Measurements from ENCODE around the gene DNAJC17.

Gene DNAJC17

GRCh38 chr15:40755812-40756208, 51.5 kb downstream of the DNAJC17 start:
- Mint-ChIP-seq H3K27ac (peak overlapping the region; percentile 99), H3K4me3 (peak overlapping the region; percentile 93), H3K4me1 (ENCODE audit: low read depth) (peaks cover 34% of the 10 kb centered on the region), H3K27me3 (ENCODE audit: low read depth) (no peaks in the 10 kb centered on the region), H3K9me3 (no peaks in the 10 kb centered on the region), H3K36me3 (ENCODE audit: low read depth) (peaks cover 18% of the 10 kb centered on the region)

DNA sequence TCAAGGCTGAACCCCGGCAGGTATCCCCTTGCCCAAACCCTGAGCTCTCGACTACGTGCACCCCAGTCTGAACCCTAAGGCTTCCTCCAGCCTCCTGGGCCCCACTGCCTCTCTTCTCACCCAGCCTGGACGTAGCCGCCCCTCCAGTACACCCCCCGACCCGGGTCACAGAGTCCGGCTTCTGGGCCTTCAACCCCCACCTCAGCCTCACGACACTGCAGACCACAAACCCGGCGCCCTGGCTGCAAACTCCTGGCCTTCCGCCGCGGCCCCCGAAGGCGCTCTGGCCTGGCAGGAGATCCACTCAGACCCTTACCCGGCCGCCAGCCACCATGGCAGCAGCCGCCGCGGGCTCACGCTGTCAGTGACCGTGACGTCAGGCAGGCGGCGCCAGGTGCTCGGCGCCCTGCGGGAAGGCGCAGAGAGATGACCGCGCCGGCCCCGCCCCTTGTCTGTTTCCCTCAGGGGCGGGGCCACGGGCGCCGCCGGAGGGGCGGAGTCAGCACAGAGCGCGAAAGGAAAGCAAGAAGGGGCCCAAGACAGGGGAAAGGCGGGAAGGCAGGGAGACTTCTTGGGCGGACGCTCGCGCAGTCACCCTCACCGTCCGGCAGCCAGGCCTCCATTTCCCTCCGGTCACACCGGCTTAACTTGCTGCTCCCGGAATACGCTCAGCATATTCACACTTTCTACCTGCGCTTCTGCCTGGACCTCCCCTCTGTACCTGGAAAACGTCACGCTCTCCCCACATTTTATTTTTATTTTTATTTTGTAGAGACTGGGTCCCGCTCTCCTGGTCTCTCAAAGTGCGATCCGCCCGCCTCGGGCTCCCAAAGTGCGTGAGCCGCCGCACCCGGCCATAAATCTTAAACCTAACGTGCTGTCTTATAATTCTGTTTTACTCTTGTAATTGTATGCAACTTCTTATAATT, 52.1 kb downstream of the DNAJC17 start, which contains the start of gene RMDN3:
RMDN3 (minus strand) TSS at position 372 of the 929 bp plus-strand sequence. CDS start 471 bp downstream, outside the sequence.
- no peaks in the 10 kb centered on the region for H3K27me3 Mint-ChIP-seq (ENCODE audit: low read depth)
- peaks cover 20% of the 10 kb centered on the region for H3K36me3 Mint-ChIP-seq (ENCODE audit: low read depth)
- H3K4me1 Mint-ChIP-seq (ENCODE audit: low read depth): peaks cover 34% of the 10 kb centered on the region
- peak within 1 kb of the TSS; percentile 93 for H3K4me3 Mint-ChIP-seq
- H3K27ac Mint-ChIP-seq: peak within 1 kb of the TSS; percentile 99
- H3K9me3 Mint-ChIP-seq: no peaks in the 10 kb centered on the region

DNA sequence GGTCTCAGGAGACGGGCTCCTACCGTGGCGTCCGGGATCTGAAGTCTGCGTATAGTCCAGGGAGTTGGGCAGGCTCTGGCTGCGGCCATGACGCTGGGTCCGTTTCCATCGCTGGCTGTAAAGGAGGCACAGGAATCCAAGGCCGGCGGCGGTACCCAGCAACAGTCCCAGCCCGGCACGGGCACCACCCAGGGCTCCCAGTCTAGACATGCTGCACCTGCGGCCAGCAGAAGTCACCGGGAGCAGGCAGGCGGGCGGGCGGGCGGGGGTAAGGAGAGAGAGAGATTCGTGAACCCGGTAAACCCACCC, 52.7 kb downstream of the DNAJC17 start:
- Mint-ChIP-seq H3K9me3 (no peaks in the 10 kb centered on the region), H3K36me3 (ENCODE audit: low read depth) (peaks cover 20% of the 10 kb centered on the region), H3K27ac (peak overlapping the region; percentile 99), H3K4me1 (ENCODE audit: low read depth) (peaks cover 34% of the 10 kb centered on the region), H3K27me3 (ENCODE audit: low read depth) (no peaks in the 10 kb centered on the region), H3K4me3 (peak overlapping the region; percentile 93)

- H3K27ac Mint-ChIP-seq: no peak overlapping the region
- H3K36me3 Mint-ChIP-seq (ENCODE audit: low read depth): peaks cover 27% of the 10 kb centered on the region
- no peak overlapping the region for H3K4me3 Mint-ChIP-seq
- peaks cover 33% of the 10 kb centered on the region for H3K4me1 Mint-ChIP-seq (ENCODE audit: low read depth)
- H3K27me3 Mint-ChIP-seq (ENCODE audit: low read depth): no peaks in the 10 kb centered on the region
- no peaks in the 10 kb centered on the region for H3K9me3 Mint-ChIP-seq
Measured at GRCh38 chr15:40751745-40752144, 55.5 kb downstream of the DNAJC17 start.

DNA sequence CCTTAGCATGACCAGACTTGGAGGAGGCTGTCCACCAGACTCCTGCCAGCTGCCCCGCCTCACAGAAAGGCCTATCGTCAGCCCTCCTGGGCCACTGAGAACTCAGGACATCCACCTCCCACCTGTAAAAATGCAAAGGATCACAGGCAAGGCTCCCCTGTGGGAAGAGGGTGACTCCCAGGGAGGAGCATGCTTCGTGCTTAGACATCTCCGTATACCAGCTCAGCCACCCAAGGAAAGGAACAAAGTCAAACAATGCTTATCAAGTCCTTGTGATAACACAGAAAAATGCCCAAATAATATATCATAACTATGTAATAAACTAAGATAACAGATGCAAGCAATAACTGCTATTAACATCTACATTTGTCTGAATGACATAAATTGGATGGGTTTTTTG, 56.4 kb downstream of the DNAJC17 start:
- Mint-ChIP-seq H3K4me1 (ENCODE audit: low read depth) (peaks cover 34% of the 10 kb centered on the region), H3K27me3 (ENCODE audit: low read depth) (no peaks in the 10 kb centered on the region), H3K4me3 (no peak overlapping the region), H3K36me3 (ENCODE audit: low read depth) (peaks cover 27% of the 10 kb centered on the region), H3K27ac (no peak overlapping the region), H3K9me3 (no peaks in the 10 kb centered on the region)

- H3K36me3 Mint-ChIP-seq (ENCODE audit: low read depth): peaks cover 35% of the 10 kb centered on the region
- H3K9me3 Mint-ChIP-seq: no peaks in the 10 kb centered on the region
- no peak overlapping the region for H3K27ac Mint-ChIP-seq
- no peak overlapping the region for H3K4me3 Mint-ChIP-seq
- H3K4me1 Mint-ChIP-seq (ENCODE audit: low read depth): peaks cover 38% of the 10 kb centered on the region
- H3K27me3 Mint-ChIP-seq (ENCODE audit: low read depth): no peaks in the 10 kb centered on the region
Measured at GRCh38 chr15:40749151-40749630, 58.1 kb downstream of the DNAJC17 start.

GRCh38 chr15:40747685-40748631, 59.3 kb downstream of the DNAJC17 start:
- H3K4me1 Mint-ChIP-seq (ENCODE audit: low read depth): peaks cover 39% of the 10 kb centered on the region
- H3K36me3 Mint-ChIP-seq (ENCODE audit: low read depth): peaks cover 33% of the 10 kb centered on the region
- no peaks in the 10 kb centered on the region for H3K9me3 Mint-ChIP-seq

DNA sequence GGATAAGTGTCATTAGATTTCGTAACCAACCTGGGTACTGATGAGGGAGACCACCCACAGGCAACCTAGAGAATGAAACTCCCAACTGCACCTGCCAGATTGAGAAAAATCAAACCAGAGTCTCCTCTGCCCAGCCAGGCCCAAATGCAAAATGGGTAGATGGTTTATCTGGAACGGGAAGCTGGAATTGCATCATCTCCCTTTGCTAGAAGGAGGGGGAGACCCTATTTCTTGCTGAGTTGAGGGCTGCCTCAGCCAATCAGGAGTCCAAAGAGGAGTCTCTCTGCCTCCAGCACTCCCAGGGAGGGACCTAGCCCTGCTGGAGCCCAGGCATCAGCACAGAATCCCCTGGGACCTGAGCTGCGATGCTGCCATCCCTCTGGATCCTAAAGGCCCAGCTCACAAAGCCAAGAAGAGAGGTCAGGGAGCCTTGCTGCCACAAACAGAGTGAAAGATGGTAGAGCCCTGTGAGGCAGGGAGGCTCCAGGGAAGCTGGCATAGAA, 60.3 kb downstream of the DNAJC17 start:
- Mint-ChIP-seq H3K36me3 (ENCODE audit: low read depth) (peaks cover 32% of the 10 kb centered on the region), H3K4me3 (no peak overlapping the region), H3K9me3 (no peaks in the 10 kb centered on the region), H3K4me1 (ENCODE audit: low read depth) (peaks cover 37% of the 10 kb centered on the region), H3K27ac (no peak overlapping the region), H3K27me3 (ENCODE audit: low read depth) (no peaks in the 10 kb centered on the region)

More at GRCh38 chr15:40747685-40748631, 59.3 kb downstream of the DNAJC17 start:
- Mint-ChIP-seq H3K27ac (peak overlapping the region; percentile 9), H3K27me3 (ENCODE audit: low read depth) (no peaks in the 10 kb centered on the region), H3K4me3 (no peak overlapping the region)

- H3K4me3 Mint-ChIP-seq: no peak overlapping the region
- peaks cover 30% of the 10 kb centered on the region for H3K4me1 Mint-ChIP-seq (ENCODE audit: low read depth)
- no peaks in the 10 kb centered on the region for H3K27me3 Mint-ChIP-seq (ENCODE audit: low read depth)
- no peaks in the 10 kb centered on the region for H3K9me3 Mint-ChIP-seq
- H3K36me3 Mint-ChIP-seq (ENCODE audit: low read depth): peaks cover 29% of the 10 kb centered on the region
- peak overlapping the region; percentile 97 for H3K27ac Mint-ChIP-seq
Measured at GRCh38 chr15:40744815-40745152, 62.5 kb downstream of the DNAJC17 start.

GRCh38 chr15:40743921-40744814, 63.1 kb downstream of the DNAJC17 start:
- peak overlapping the region; percentile 68 for H3K4me3 Mint-ChIP-seq
- H3K36me3 Mint-ChIP-seq (ENCODE audit: low read depth): peaks cover 33% of the 10 kb centered on the region
- peak overlapping the region; percentile 97 for H3K27ac Mint-ChIP-seq
- H3K27me3 Mint-ChIP-seq (ENCODE audit: low read depth): no peaks in the 10 kb centered on the region
- H3K4me1 Mint-ChIP-seq (ENCODE audit: low read depth): peaks cover 30% of the 10 kb centered on the region
- no peaks in the 10 kb centered on the region for H3K9me3 Mint-ChIP-seq

DNA sequence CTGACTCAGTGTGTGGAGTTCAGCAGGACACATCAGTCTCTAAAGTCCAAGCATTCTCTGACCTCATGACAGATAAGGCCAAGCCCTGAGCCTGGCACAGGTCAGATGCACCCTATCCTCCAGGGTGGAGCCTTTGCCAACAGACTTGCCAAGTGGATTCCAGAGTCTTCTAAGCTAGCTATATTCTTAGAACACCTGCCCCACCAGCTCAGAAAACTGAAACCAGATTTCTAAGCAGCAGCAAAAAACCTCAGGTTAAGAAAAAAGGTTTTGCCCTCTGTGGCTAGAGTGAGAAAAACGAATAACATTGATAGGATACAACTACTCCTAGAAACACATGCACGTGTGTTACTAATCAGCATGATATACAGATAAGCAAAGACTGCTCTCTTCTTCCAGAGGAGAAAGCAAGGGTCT, 63.8 kb downstream of the DNAJC17 start:
- peaks cover 39% of the 10 kb centered on the region for H3K36me3 Mint-ChIP-seq (ENCODE audit: low read depth)
- no peaks in the 10 kb centered on the region for H3K27me3 Mint-ChIP-seq (ENCODE audit: low read depth)
- H3K4me3 Mint-ChIP-seq: peak overlapping the region; percentile 68
- H3K4me1 Mint-ChIP-seq (ENCODE audit: low read depth): peaks cover 30% of the 10 kb centered on the region
- no peaks in the 10 kb centered on the region for H3K9me3 Mint-ChIP-seq
- H3K27ac Mint-ChIP-seq: peak overlapping the region; percentile 97

GRCh38 chr15:40739854-40740253, 67.4 kb downstream of the DNAJC17 start:
- Mint-ChIP-seq H3K4me3 (no peak overlapping the region), H3K36me3 (ENCODE audit: low read depth) (peaks cover 37% of the 10 kb centered on the region), H3K27ac (no peak overlapping the region), H3K27me3 (ENCODE audit: low read depth) (no peaks in the 10 kb centered on the region), H3K9me3 (no peaks in the 10 kb centered on the region), H3K4me1 (ENCODE audit: low read depth) (peaks cover 22% of the 10 kb centered on the region)

GRCh38 chr15:40739047-40739446, 68.2 kb downstream of the DNAJC17 start:
- Mint-ChIP-seq H3K27ac (no peak overlapping the region), H3K4me3 (no peak overlapping the region), H3K9me3 (no peaks in the 10 kb centered on the region), H3K36me3 (ENCODE audit: low read depth) (peaks cover 33% of the 10 kb centered on the region), H3K27me3 (ENCODE audit: low read depth) (no peaks in the 10 kb centered on the region), H3K4me1 (ENCODE audit: low read depth) (peaks cover 15% of the 10 kb centered on the region)

Data from T-helper 1 cell treated with Interleukin-12 subunit alpha and Interleukin-12 subunit beta and Interleukin-4 antibody, amounts not matched to agents 30 μg/mL and 1 μg/mL, for 36 hours (primary cell).